Spleen (tissue), 11 donors: ENCODE results near the gene MOK. TPM values are rescaled to one million over a fixed set of nuclear protein-coding genes. Genes with fewer than 3 reads are reported as not detected.

Source experiments
- DNase-seq: peaks from one replicate; pipeline ENCODE4 v3.0.0-alpha.2; 2020
- H3K27ac ChIP-seq, 8 donors: fragments of 200-600 bp; sonication (generic) in 7 of 8; 1 replicate in 4 of 8; 2 replicates in 4 of 8; pipeline versions ENCODE4 v1.5.0 to v1.8.0; 2016 to 2021; ENCODE audit warnings: inconsistent platforms in 4 of 8, mild to moderate bottlenecking in 4 of 8, moderate library complexity in 1 of 8
- H3K27me3 ChIP-seq, 7 donors: fragments of 200-600 bp; sonication (generic) in 6 of 7; replicated peaks in 1 of 7; 1 replicate in 4 of 7; 2 replicates in 3 of 7; pipeline versions ENCODE4 v1.5.0 to v1.8.0; 2016 to 2021; ENCODE audit warnings: inconsistent platforms in 3 of 7, mild to moderate bottlenecking in 1 of 7
- H3K36me3 ChIP-seq, 6 donors: fragments of 200-600 bp; sonication (generic) in 5 of 6; 1 replicate in 4 of 6; 2 replicates in 2 of 6; pipeline versions ENCODE4 v1.5.0 to v1.8.0; 2016 to 2021; ENCODE audit warnings: inconsistent platforms in 2 of 6
- H3K4me1 ChIP-seq, 6 donors: fragments of 200-600 bp; sonication (generic) in 5 of 6; 1 replicate in 3 of 6; 2 replicates in 3 of 6; pipeline versions ENCODE4 v1.5.0 to v1.8.0; 2016 to 2021; ENCODE audit warnings: inconsistent platforms in 3 of 6
- H3K4me3 ChIP-seq, 8 donors: fragments of 200-600 bp; sonication (generic) in 7 of 8; 1 replicate in 4 of 8; 2 replicates in 4 of 8; pipeline versions ENCODE4 v1.5.0 to v1.8.0; 2016 to 2021; ENCODE audit warnings: inconsistent platforms in 4 of 8, mild to moderate bottlenecking in 4 of 8, moderate library complexity in 2 of 8
- H3K9me3 ChIP-seq, 8 donors: fragments of 200-600 bp; sonication (generic) in 7 of 8; 1 replicate in 4 of 8; 2 replicates in 4 of 8; pipeline versions ENCODE4 v1.5.0 to v1.8.0; 2016 to 2021; ENCODE audit warnings: inconsistent platforms in 4 of 8
- CTCF ChIP-seq, 11 experiments: fragments of 200-600 bp in 7 of 11; fragments of 450-650 bp in 4 of 11; sonication (generic) in 4 of 11; IDR thresholded peaks in 8 of 11; conservative IDR thresholded peaks in 3 of 11; 1 replicate in 7 of 11; 2 replicates in 4 of 11; pipeline versions ENCODE4 v1.4.0 to v1.8.0; 2016 to 2021; ENCODE audit warnings: antibody characterized with exemption in 11 of 11, inconsistent platforms in 4 of 11, mild to moderate bottlenecking in 1 of 11
- POLR2A ChIP-seq, 3 donors: fragments of 450-650 bp; IDR thresholded peaks; one replicate each; pipeline ENCODE4 v1.5.1; 2017; ENCODE audit warnings: antibody characterized with exemption in 3 of 3, mild to moderate bottlenecking in 1 of 3
- POLR2AphosphoS5 ChIP-seq, 3 donors: sonication (generic); formaldehyde crosslinking; IDR thresholded peaks; one replicate each; pipeline ENCODE4 v1.5.1; 2017; ENCODE audit warnings: antibody characterized with exemption in 3 of 3
- WGBS, 5 donors: extraction: QIAGEN DNeasy Blood & Tissue Kit in 3 of 5; methylation state at CpG; one replicate each; pipeline versions ENCODE4 v1.1.5 to v1.1.7; 2013 to 2018; 5-methylcytosine and 5-hydroxymethylcytosine counted together
- intact Hi-C: fragments of 100-400 bp; cut with DNase I; formaldehyde crosslinking; loops from one replicate; pipeline ENCODE4 v1.15.0; 2023; ENCODE audit warnings: low total_unique reads
- polyA plus RNA-seq, 3 donors: library from polyadenylated mRNA; stranded (reverse); fragments of 200-250 nt; gene quantifications; one replicate each; pipeline ENCODE4 v1.2.1, GENCODE V29; 2013
- total RNA-seq, 7 donors: library from RNA; depleted of rRNA in 3 of 7; stranded (reverse); fragments of >200 nt in 3 of 7; fragmentation: NEBNext Ultra II Directional in 4 of 7; extraction: Animal tissue kit (Norgen Biotek cat#: 25700) in 4 of 7; gene quantifications; one replicate each; pipeline versions ENCODE4 v1.1.0 to v1.2.1, GENCODE V29; 2016 to 2021
- donor health status: healthy with polysubstance abuse.
- donor health status: DM: no; HTN: no; CAD: no; lungs with moderate emphysema.
- donor health status: DM: no; HTN: no; CAD: no.
- donor health status: Bipolar disorder and iron deficiency.
- donor health status: healthy.
- donor health status: DM: no; HTN: no; CAD: no.
- donor health status: DM: yes; HTN: yes; CAD: no.

MOK gene
- total and polyA plus RNA-seq, 10 donors, result 4.1 to 12.2 (median 9.9) TPM

DNA sequence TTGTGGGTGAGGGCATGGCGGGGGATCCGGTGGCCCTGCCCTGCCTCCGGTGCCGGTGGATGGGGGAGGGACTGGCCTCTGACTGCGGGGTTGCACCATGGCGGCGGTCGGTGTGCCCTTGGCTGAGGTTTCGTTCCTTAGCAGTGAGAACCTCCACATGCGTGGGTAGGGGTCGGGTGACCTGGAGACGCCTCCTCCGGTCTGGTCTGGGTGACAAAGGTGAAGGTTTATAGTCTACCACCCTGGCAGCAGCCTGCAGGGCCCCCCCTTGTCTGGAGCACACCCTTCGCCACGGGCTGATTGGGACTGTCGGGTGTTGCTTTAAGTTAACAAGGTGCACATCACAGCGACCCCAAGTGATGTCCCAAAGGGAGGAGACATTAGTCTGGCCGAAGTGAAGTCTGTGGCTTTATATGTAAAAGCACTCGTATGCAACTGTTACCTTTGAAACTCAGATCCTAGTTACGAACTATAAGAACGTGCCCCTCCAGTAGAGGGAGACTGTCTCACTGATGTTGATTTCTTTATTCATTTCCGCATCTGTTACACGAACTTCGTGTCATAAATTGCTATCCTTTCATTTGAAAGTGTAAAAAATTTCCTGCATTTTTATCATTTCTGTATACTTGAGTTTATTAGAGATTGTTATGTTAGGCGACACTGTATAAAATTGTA, 90.8 kb downstream of the MOK start:
- WGBS, 5 donors, result 90 to 94% (median 92%) methylated on average over 14 to 25 of the region's 25 CpGs
- Histone ChIP-seq H3K4me3 (no peak overlapping the region), H3K4me1 (peaks cover 0 to 37% (median 12%) of the 10 kb centered on the region in 6 donors), H3K36me3 (peaks cover 0 to 82% (median 23%) of the 10 kb centered on the region in 6 donors), H3K9me3 (no peaks in the 10 kb centered on the region), H3K27me3 (no peaks in the 10 kb centered on the region), H3K27ac (no peak overlapping the region)
- intact Hi-C loops, result no loop called here
- no peak for DNase-seq
- TF ChIP-seq POLR2AphosphoS5 (IDR thresholded peaks at IDR 0.05) (peak in 2 of 3 donors; percentile 14 to 58), CTCF (IDR thresholded peaks at IDR 0.05 in 8 of 11, conservative IDR thresholded peaks at IDR 0.05 in 3 of 11) (no peak)

- H3K36me3 ChIP-seq, result peaks cover 0 to 83% (median 29%) of the 10 kb centered on the region in 6 donors
- WGBS, 5 donors, result 80 to 90% (median 85%) methylated on average over 10 of the region's 10 CpGs
- no peak for DNase-seq
- H3K27me3 ChIP-seq, result no peaks in the 10 kb centered on the region
- H3K4me3 ChIP-seq, result no peak overlapping the region
- H3K27ac ChIP-seq, result no peak overlapping the region
- no peaks in the 10 kb centered on the region for H3K9me3 ChIP-seq
- H3K4me1 ChIP-seq, result peaks cover 0 to 31% (median 10%) of the 10 kb centered on the region in 6 donors
- intact Hi-C loops, result no loop called here
- TF ChIP-seq POLR2A (IDR thresholded peaks at IDR 0.05) (no peak), CTCF (IDR thresholded peaks at IDR 0.05 in 8 of 11, conservative IDR thresholded peaks at IDR 0.05 in 3 of 11) (no peak), POLR2AphosphoS5 (IDR thresholded peaks at IDR 0.05) (no peak)
Observed at GRCh38 chr14:102213470-102213869, 91.5 kb downstream of the MOK start.

DNA sequence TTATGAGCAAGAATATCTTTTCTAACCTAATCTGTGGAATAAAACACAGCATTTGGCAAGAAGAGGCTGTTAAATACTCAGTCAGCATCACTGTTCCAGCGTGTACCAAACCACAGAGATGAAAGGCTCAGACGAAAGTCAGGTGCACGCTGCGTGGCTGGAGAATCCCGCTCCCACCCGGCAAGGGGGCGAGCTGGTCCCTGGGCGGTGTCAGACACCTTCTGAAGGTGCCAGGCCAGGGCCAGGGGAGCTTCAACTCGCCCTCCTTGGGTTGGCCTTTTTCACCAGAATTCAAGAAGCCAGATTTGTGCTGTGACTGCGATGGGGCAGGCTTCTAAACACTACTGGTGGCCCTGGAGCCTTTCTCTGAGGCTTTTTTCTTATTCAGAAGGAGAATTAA, 92.1 kb downstream of the MOK start:
- TF ChIP-seq POLR2A (IDR thresholded peaks at IDR 0.05), result no peak
- peak in 1 of 3 donors; percentile 4 for TF ChIP-seq POLR2AphosphoS5 (IDR thresholded peaks at IDR 0.05)
- TF ChIP-seq CTCF (IDR thresholded peaks at IDR 0.05 in 8 of 11, conservative IDR thresholded peaks at IDR 0.05 in 3 of 11), result no peak
- WGBS, 5 donors, result 93 to 95% (median 94%) methylated on average over 10 of the region's 10 CpGs
- Histone ChIP-seq H3K4me1 (peaks cover 0 to 31% (median 10%) of the 10 kb centered on the region in 6 donors), H3K27me3 (no peaks in the 10 kb centered on the region), H3K36me3 (peaks cover 0 to 86% (median 35%) of the 10 kb centered on the region in 6 donors), H3K4me3 (no peak overlapping the region), H3K9me3 (no peaks in the 10 kb centered on the region), H3K27ac (no peak overlapping the region)
- DNase-seq, result no peak
- intact Hi-C loops, result no loop called here

DNA sequence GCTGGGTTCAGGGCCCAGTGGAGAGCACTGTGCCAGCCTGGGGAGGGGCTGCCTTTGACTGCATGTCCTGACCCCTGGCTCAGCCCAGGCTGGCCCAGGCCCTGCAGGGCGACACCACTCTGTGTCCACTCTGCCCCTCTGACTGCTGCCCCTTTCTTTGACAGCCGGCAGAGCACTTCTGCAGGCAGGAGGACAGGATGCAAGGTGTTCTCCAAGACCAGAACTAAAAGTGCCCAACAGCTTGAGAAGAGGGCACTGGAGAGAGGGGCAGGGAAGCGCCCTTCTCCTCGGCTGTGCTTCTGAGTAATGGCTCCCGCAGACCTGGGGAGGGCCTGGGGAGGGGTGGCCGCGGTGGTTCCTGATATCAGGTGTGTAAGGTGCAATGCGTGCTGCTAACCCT, 92.6 kb downstream of the MOK start:
- no peaks in the 10 kb centered on the region for H3K27me3 ChIP-seq

More for the DNA sequence above, 92.6 kb downstream of the MOK start:
- no peak overlapping the region for H3K4me3 ChIP-seq
- H3K36me3 ChIP-seq, result peaks cover 0 to 86% (median 36%) of the 10 kb centered on the region in 6 donors
- intact Hi-C loops, result no loop called here
- DNase-seq, result peak; percentile 47
- H3K9me3 ChIP-seq, result no peaks in the 10 kb centered on the region
- no peak overlapping the region for H3K27ac ChIP-seq
- WGBS, 5 donors, result 94 to 97% (median 94%) methylated on average over 8 of the region's 8 CpGs
- H3K4me1 ChIP-seq, result peaks cover 0 to 31% (median 10%) of the 10 kb centered on the region in 6 donors
- no peak for TF ChIP-seq CTCF (IDR thresholded peaks at IDR 0.05 in 8 of 11, conservative IDR thresholded peaks at IDR 0.05 in 3 of 11)
- TF ChIP-seq POLR2A (IDR thresholded peaks at IDR 0.05), result no peak
- no peak for TF ChIP-seq POLR2AphosphoS5 (IDR thresholded peaks at IDR 0.05)
